ENCODE measurements around the gene RTRAF. TPM values are rescaled to one million over a fixed set of nuclear protein-coding genes. Genes with fewer than 3 reads are reported as not detected.

RTRAF gene
- total and polyA plus RNA-seq, 2 donors (not counting 1 experiment from before 2014, with no cell fraction given), result 34.7 to 91.1 TPM

DNA sequence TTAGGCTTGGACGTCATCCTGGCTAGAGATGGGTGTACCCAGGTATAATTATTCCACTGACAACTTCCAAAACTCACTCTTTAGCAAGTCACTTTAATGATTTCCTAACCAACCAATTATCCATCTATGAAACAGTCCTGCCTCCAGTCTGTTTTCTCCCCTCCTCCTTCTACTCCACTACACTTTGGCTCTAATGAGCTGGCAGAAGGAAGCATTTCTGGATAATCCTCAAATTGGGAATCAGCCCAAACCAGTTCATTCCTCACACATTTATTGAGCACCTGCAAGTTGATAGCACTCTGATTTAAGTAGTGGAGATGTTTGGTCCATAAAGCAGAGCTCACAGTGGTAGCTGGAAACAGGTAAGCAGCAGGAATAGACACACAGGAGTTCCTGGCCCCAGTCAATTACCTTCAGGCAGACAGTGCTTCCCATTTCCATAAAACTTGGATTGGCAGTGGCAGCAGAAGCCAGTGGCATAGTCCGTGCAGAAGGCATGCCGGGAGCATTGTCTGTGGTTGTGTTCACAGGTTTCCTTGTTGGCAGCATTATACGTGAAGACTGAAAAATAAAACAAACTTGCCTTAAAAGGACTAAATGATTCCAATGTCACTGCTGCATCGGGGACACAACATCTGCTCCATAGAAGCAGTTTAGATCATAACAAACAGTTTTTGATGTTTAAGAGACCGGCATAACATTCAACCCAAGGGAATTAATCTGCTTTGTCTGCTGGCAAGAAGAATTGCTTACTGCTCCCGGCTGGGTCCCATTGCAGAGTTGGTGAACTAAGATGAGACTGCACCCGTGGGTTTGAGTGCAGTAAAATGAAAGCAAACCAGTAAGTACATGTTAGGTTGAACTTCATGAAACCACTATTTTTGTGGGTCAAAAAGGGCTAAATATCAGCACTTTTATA is 53.3 kb downstream of the RTRAF start:
- intact Hi-C loops (cut with micrococcal nuclease), result no loop called here
- DNase-seq (no peak), ATAC-seq (ENCODE audit: low read depth) (no peak)
- no peak for TF ChIP-seq EZH2 (IDR thresholded peaks at IDR 0.05; ENCODE audit: borderline replicate concordance, insufficient read depth, low read depth, low read length, poor library complexity, severe bottlenecking)
- TF ChIP-seq, protein P1, sequence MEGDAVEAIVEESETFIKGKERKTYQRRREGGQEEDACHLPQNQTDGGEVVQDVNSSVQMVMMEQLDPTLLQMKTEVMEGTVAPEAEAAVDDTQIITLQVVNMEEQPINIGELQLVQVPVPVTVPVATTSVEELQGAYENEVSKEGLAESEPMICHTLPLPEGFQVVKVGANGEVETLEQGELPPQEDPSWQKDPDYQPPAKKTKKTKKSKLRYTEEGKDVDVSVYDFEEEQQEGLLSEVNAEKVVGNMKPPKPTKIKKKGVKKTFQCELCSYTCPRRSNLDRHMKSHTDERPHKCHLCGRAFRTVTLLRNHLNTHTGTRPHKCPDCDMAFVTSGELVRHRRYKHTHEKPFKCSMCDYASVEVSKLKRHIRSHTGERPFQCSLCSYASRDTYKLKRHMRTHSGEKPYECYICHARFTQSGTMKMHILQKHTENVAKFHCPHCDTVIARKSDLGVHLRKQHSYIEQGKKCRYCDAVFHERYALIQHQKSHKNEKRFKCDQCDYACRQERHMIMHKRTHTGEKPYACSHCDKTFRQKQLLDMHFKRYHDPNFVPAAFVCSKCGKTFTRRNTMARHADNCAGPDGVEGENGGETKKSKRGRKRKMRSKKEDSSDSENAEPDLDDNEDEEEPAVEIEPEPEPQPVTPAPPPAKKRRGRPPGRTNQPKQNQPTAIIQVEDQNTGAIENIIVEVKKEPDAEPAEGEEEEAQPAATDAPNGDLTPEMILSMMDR (IDR thresholded peaks at IDR 0.05), result no peak
- POLR2A ChIA-PET, result no interaction called here
- no peaks in the 10 kb centered on the region for H4K20me1 ChIP-seq (ENCODE audit: control insufficient read depth, insufficient read depth, low read length, poor library complexity, severe bottlenecking)
- H3K79me2 ChIP-seq (ENCODE audit: control insufficient read depth, insufficient read depth, low read length), result no peaks in the 10 kb centered on the region
- no peak overlapping the region for H3K27ac ChIP-seq (ENCODE audit: low read length in 2 of 2)
- H3K4me3 Mint-ChIP-seq, result no peak overlapping the region
- H3K36me3 ChIP-seq (replicated peaks in 1 of 2; ENCODE audit: control extremely low read depth in 1 of 2, control insufficient read depth in 1 of 2, extremely low read depth in 1 of 2, insufficient read depth in 2 of 2, low read length in 1 of 2), result no peaks in the 10 kb centered on the region
- H3K4me1 ChIP-seq (ENCODE audit: control insufficient read depth in 2 of 2, insufficient read depth in 2 of 2, low read length in 2 of 2), result no peaks in the 10 kb centered on the region
- CTCF ChIA-PET, result no interaction called here
- WGBS (ENCODE audit: insufficient coverage), result 31% methylated on average over 6 of the region's 8 CpGs
- H2AFZ ChIP-seq (ENCODE audit: insufficient read depth, low read depth, low read length, poor library complexity, severe bottlenecking), result no peak overlapping the region
- no peak overlapping the region for H3K4me3 ChIP-seq (ENCODE audit: control extremely low read depth in 1 of 5, extremely low read depth in 1 of 5, insufficient read depth in 1 of 5, low read depth in 2 of 5, low read length in 4 of 5)
- H3K9me3 ChIP-seq (ENCODE audit: control extremely low read depth in 1 of 3, control insufficient read depth in 2 of 3, insufficient read depth in 1 of 3, low read length in 2 of 3), result no peaks in the 10 kb centered on the region
- peaks cover 18% of the 10 kb centered on the region for H3K27me3 Mint-ChIP-seq
- no peaks in the 10 kb centered on the region for H3K9me3 Mint-ChIP-seq (ENCODE audit: insufficient read depth)
- H3K9ac ChIP-seq (ENCODE audit: low read length), result no peak overlapping the region
- no peak overlapping the region for H3K4me2 ChIP-seq (replicated peaks; ENCODE audit: low read depth, low read length, poor library complexity, severe bottlenecking)
- peaks cover 0 to 13% (median 4%) of the 10 kb centered on the region in 4 experiments for H3K27me3 ChIP-seq (replicated peaks in 1 of 4; ENCODE audit: control extremely low read depth in 1 of 4, control insufficient read depth in 3 of 4, insufficient read depth in 4 of 4, low read length in 3 of 4)
- peaks cover 33% of the 10 kb centered on the region for H3K4me1 Mint-ChIP-seq
- no peak overlapping the region for H3K27ac Mint-ChIP-seq

DNA sequence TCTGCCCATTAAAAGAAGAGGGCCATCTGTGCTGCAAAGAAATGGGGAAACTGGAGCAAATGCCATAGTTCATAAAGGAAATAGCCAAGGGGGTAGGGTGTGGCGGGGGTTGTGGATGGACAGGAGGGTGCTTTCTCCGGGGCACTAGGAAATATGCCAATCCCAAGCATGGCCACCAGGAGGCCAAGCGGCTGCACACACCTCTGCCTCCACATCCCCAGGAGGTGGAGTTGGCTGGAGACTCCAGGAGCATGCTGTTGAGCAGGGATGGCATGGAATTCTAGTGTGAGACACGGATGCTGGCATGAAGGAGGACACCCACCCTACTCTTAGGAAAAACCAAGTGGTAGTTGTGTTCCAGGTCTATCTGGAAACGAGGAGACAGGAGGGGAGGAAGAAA is 54.3 kb downstream of the RTRAF start:
- CTCF ChIA-PET, result interaction anchor here (1.2 kb wide), 1 partner anchor 31 kb away, joined by 3 read pairs; no protein-coding TSS in a partner anchor
- TF ChIP-seq, protein P1 (IDR thresholded peaks at IDR 0.05), result peak; percentile 50
- no peak for TF ChIP-seq EZH2 (IDR thresholded peaks at IDR 0.05; ENCODE audit: borderline replicate concordance, insufficient read depth, low read depth, low read length, poor library complexity, severe bottlenecking)
- intact Hi-C loops (cut with micrococcal nuclease), result no loop called here
- Histone ChIP-seq H3K27me3 (replicated peaks in 1 of 4; ENCODE audit: control extremely low read depth in 1 of 4, control insufficient read depth in 3 of 4, insufficient read depth in 4 of 4, low read length in 3 of 4) (peaks cover 0 to 13% (median 4%) of the 10 kb centered on the region in 4 experiments), H3K4me3 (ENCODE audit: control extremely low read depth in 1 of 5, extremely low read depth in 1 of 5, insufficient read depth in 1 of 5, low read depth in 2 of 5, low read length in 4 of 5) (no peak overlapping the region), H3K9ac (ENCODE audit: low read length) (no peak overlapping the region), H3K9me3 (ENCODE audit: control extremely low read depth in 1 of 3, control insufficient read depth in 2 of 3, insufficient read depth in 1 of 3, low read length in 2 of 3) (no peaks in the 10 kb centered on the region), H4K20me1 (ENCODE audit: control insufficient read depth, insufficient read depth, low read length, poor library complexity, severe bottlenecking) (no peaks in the 10 kb centered on the region), H3K4me2 (replicated peaks; ENCODE audit: low read depth, low read length, poor library complexity, severe bottlenecking) (no peak overlapping the region), H3K36me3 (replicated peaks in 1 of 2; ENCODE audit: control extremely low read depth in 1 of 2, control insufficient read depth in 1 of 2, extremely low read depth in 1 of 2, insufficient read depth in 2 of 2, low read length in 1 of 2) (no peaks in the 10 kb centered on the region), H3K4me1 (ENCODE audit: control insufficient read depth in 2 of 2, insufficient read depth in 2 of 2, low read length in 2 of 2) (no peaks in the 10 kb centered on the region), H3K79me2 (ENCODE audit: control insufficient read depth, insufficient read depth, low read length) (no peaks in the 10 kb centered on the region), H2AFZ (ENCODE audit: insufficient read depth, low read depth, low read length, poor library complexity, severe bottlenecking) (no peak overlapping the region), H3K27ac (ENCODE audit: low read length in 2 of 2) (no peak overlapping the region)
- no peak overlapping the region for H3K4me3 Mint-ChIP-seq
- H3K27me3 Mint-ChIP-seq, result peaks cover 9% of the 10 kb centered on the region
- no peaks in the 10 kb centered on the region for H3K9me3 Mint-ChIP-seq (ENCODE audit: insufficient read depth)
- POLR2A ChIA-PET, result no interaction called here
- H3K4me1 Mint-ChIP-seq, result peaks cover 33% of the 10 kb centered on the region
- H3K27ac Mint-ChIP-seq, result no peak overlapping the region
- no peak for ATAC-seq (ENCODE audit: low read depth)
- DNase-seq, result peak; percentile 32
- WGBS (ENCODE audit: insufficient coverage), result 60% methylated on average over 1 of the region's 5 CpGs
